BE2C (cell line): Measurements from ENCODE around the gene MEAK7.

Experiments
- DNase-seq: peaks from one replicate; pipeline ENCODE4 v3.0.0-alpha.2; 2020
- H3K27me3 ChIP-seq: fragments of 250-450 bp; sonication (Bioruptor Pico); 2 replicates; pipeline ENCODE4 v1.5.1; 2020; ENCODE audit warnings: mild to moderate bottlenecking
- H3K36me3 ChIP-seq: fragments of 250-450 bp; sonication (Bioruptor Pico); 2 replicates; pipeline ENCODE4 v1.5.1; 2020; ENCODE audit warnings: mild to moderate bottlenecking
- H3K4me1 ChIP-seq: fragments of 250-450 bp; sonication (Bioruptor Pico); 2 replicates; pipeline ENCODE4 v1.5.1; 2020
- H3K4me3 ChIP-seq: 2 replicates; pipeline ENCODE4 v1.5.1; 2011; ENCODE audit warnings: low read depth, low read length
- H3K9me3 ChIP-seq: fragments of 250-450 bp; sonication (Bioruptor Pico); 2 replicates; pipeline ENCODE4 v1.5.1; 2020
- CTCF ChIP-seq: IDR thresholded peaks from 2 replicates; pipeline ENCODE4 v1.5.1; 2012; ENCODE audit warnings: mild to moderate bottlenecking, low read depth, low read length

Gene MEAK7

GRCh38 chr16:84535408-84535807, 30.9 kb upstream of the MEAK7 start:
- TF ChIP-seq CTCF, result no peak
- H3K4me3 ChIP-seq, result no peak overlapping the region
- H3K4me1 ChIP-seq, result no peaks in the 10 kb centered on the region
- DNase-seq, result no peak
- no peaks in the 10 kb centered on the region for H3K27me3 ChIP-seq
- no peaks in the 10 kb centered on the region for H3K36me3 ChIP-seq
- H3K9me3 ChIP-seq, result no peaks in the 10 kb centered on the region

GRCh38 chr16:84534815-84535214, 30.4 kb upstream of the MEAK7 start:
- TF ChIP-seq CTCF, result no peak
- no peak for DNase-seq
- H3K27me3 ChIP-seq, result no peaks in the 10 kb centered on the region
- H3K36me3 ChIP-seq, result no peaks in the 10 kb centered on the region
- H3K4me3 ChIP-seq, result no peak overlapping the region
- no peaks in the 10 kb centered on the region for H3K4me1 ChIP-seq
- H3K9me3 ChIP-seq, result no peaks in the 10 kb centered on the region

GRCh38 chr16:84532855-84533486, 28.5 kb upstream of the MEAK7 start:
- Histone ChIP-seq H3K4me1 (no peaks in the 10 kb centered on the region), H3K4me3 (no peak overlapping the region)

GRCh38 chr16:84532291-84532724, 27.8 kb upstream of the MEAK7 start:
- no peak for DNase-seq
- Histone ChIP-seq H3K4me3 (no peak overlapping the region), H3K36me3 (no peaks in the 10 kb centered on the region), H3K4me1 (no peaks in the 10 kb centered on the region), H3K27me3 (no peaks in the 10 kb centered on the region), H3K9me3 (no peaks in the 10 kb centered on the region)
- no peak for TF ChIP-seq CTCF

More at GRCh38 chr16:84532855-84533486, 28.5 kb upstream of the MEAK7 start:
- no peaks in the 10 kb centered on the region for H3K36me3 ChIP-seq
- H3K9me3 ChIP-seq, result no peaks in the 10 kb centered on the region
- no peak for TF ChIP-seq CTCF
- DNase-seq, result no peak
- no peaks in the 10 kb centered on the region for H3K27me3 ChIP-seq

GRCh38 chr16:84531671-84532111, 27.2 kb upstream of the MEAK7 start:
- no peaks in the 10 kb centered on the region for H3K36me3 ChIP-seq
- H3K4me1 ChIP-seq, result no peaks in the 10 kb centered on the region
- H3K27me3 ChIP-seq, result no peaks in the 10 kb centered on the region
- H3K9me3 ChIP-seq, result no peaks in the 10 kb centered on the region
- no peak for DNase-seq
- TF ChIP-seq CTCF, result no peak
- no peak overlapping the region for H3K4me3 ChIP-seq

GRCh38 chr16:84530590-84530989, 26.1 kb upstream of the MEAK7 start:
- Histone ChIP-seq H3K4me1 (no peaks in the 10 kb centered on the region), H3K27me3 (no peaks in the 10 kb centered on the region), H3K9me3 (no peaks in the 10 kb centered on the region), H3K4me3 (no peak overlapping the region), H3K36me3 (no peaks in the 10 kb centered on the region)
- TF ChIP-seq CTCF, result no peak
- DNase-seq, result no peak
